HepG2 (cell line): ENCODE data around the gene EEF1AKMT4. TPM values are rescaled to one million over a fixed set of nuclear protein-coding genes. Genes with fewer than 3 reads are reported as not detected.

Experiments used
- ARID4A ChIP-seq: sonication (generic); formaldehyde crosslinking; IDR thresholded peaks from 2 replicates; pipeline ENCODE4 v1.5.0; 2020; ENCODE audit warnings: mild to moderate bottlenecking, missing genetic modification reagents, borderline replicate concordance
- ARID5B ChIP-seq: IDR thresholded peaks from 2 replicates; pipeline ENCODE4 v1.4.0; 2020; ENCODE audit warnings: mild to moderate bottlenecking, missing genetic modification reagents
- CBFB ChIP-seq: sonication (generic); formaldehyde crosslinking; IDR thresholded peaks from 2 replicates; pipeline ENCODE4 v1.4.0; 2020; ENCODE audit warnings: missing genetic modification reagents
- DMAP1 ChIP-seq: IDR thresholded peaks from 2 replicates; pipeline ENCODE4 v1.6.1; 2016
- FIP1L1 ChIP-seq: fragments of 200-400 bp; formaldehyde crosslinking; IDR thresholded peaks from 2 replicates; pipeline ENCODE4 v1.6.1; 2018; ENCODE audit warnings: low read depth, mild to moderate bottlenecking, low read length, moderate library complexity, borderline replicate concordance; ENCODE audit not compliant: insufficient read depth
- FOXO1 ChIP-seq: sonication (generic); formaldehyde crosslinking; IDR thresholded peaks from 2 replicates; pipeline ENCODE4 v1.4.0; 2020; ENCODE audit warnings: missing genetic modification reagents
- KMT2B ChIP-seq: IDR thresholded peaks from 2 replicates; pipeline ENCODE4 v1.6.1; 2016; ENCODE audit warnings: missing genetic modification reagents, missing compliant biosample characterization
- MAZ ChIP-seq, 2 experiments: sonication (generic) in 1 of 2; formaldehyde crosslinking in 1 of 2; IDR thresholded peaks; 2 replicates each; pipeline versions ENCODE4 v1.5.0 to v1.6.1; 2012 to 2020; ENCODE audit warnings: low read depth in 2 of 2, mild to moderate bottlenecking in 2 of 2, borderline replicate concordance in 1 of 2, improper control_type of control experiment in 1 of 2, low read length in 1 of 2, missing genetic modification reagents in 1 of 2, moderate library complexity in 1 of 2
- ZNF407 ChIP-seq: sonication (generic); formaldehyde crosslinking; IDR thresholded peaks from one replicate; pipeline ENCODE4 v1.5.1; 2020; ENCODE audit warnings: mild to moderate bottlenecking, missing genetic modification reagents; ENCODE audit errors: not compliant biosample characterization
- ZNF589 ChIP-seq: sonication (generic); formaldehyde crosslinking; conservative IDR thresholded peaks from 2 replicates; pipeline ENCODE4 v1.8.0; 2022; ENCODE audit warnings: mild to moderate bottlenecking, moderate library complexity, missing genetic modification reagents
- polyA plus RNA-seq, 8 experiments: library from polyadenylated mRNA; depleted of rRNA in 3 of 8; stranded (reverse) in 7 of 8; unstranded in 1 of 8; fragments of >200 nt; fragmentation: Illumina TruSeq in 4 of 8; extraction: Trizol in 4 of 8; gene quantifications; 2 replicates each; pipeline versions ENCODE4 v1.2.1 to v1.2.3, GENCODE V29; 2011 to 2016; ENCODE audit warnings: low read depth in 4 of 8, missing spikeins in 1 of 8, mixed read lengths in 1 of 8; ENCODE audit not compliant: insufficient read depth in 1 of 8
- total RNA-seq, 5 experiments: library from RNA; depleted of rRNA; stranded (reverse); fragments of >200 nt; fragmentation: Illumina TruSeq; extraction: Trizol; gene quantifications; 2 replicates each; pipeline ENCODE4 v1.2.3, GENCODE V29; 2016; ENCODE audit warnings: low read depth in 1 of 5

The EEF1AKMT4 gene
- total and polyA plus RNA-seq, 2 of the 13 experiments (the other 11 are each of a cell fraction or from before 2014, with no cell fraction given) = 13.1 to 15.8 TPM

- TF ChIP-seq ARID4A (CRISPR knock-in tag) (peak; percentile 85), CBFB (CRISPR knock-in tag) (peak; percentile 93), KMT2B (CRISPR knock-in tag) (peak; percentile 63; the same call in 1 of the 2 replicates), ZNF589 (peak; percentile 80), ARID5B (peak; percentile 52), ZNF407 (peak; percentile 28), MAZ (IDR thresholded peaks at IDR 0.05; ENCODE audit: borderline replicate concordance, low read depth, low read length) (peak; percentile 86), MAZ (CRISPR knock-in tag; IDR thresholded peaks at IDR 0.05; ENCODE audit: low read depth) (peak; percentile 95), DMAP1 (CRISPR knock-in tag) (peak; percentile 91), FOXO1 (CRISPR knock-in tag) (peak; percentile 59; the same call in 1 of the 2 replicates), FIP1L1 (no peak)
Observed at GRCh38 chr3:184248454-184249411, 739 bp upstream of the EEF1AKMT4 start, which contains the start of gene ALG3 (continued).
